Tibial nerve (tissue), 4 donors: ENCODE measurements around the gene TSFM.

ENCODE experiments used
- EP300 ChIP-seq, 2 donors: sonication (generic); formaldehyde crosslinking; IDR thresholded peaks; one replicate each; pipeline ENCODE4 v1.6.1; 2017; ENCODE audit warnings: antibody characterized with exemption in 2 of 2, mild to moderate bottlenecking in 1 of 2
- POLR2A ChIP-seq, 2 donors: fragments of 450-650 bp; IDR thresholded peaks; one replicate each; pipeline ENCODE4 v1.6.1; 2017; ENCODE audit warnings: antibody characterized with exemption in 2 of 2, mild to moderate bottlenecking in 2 of 2, moderate library complexity in 2 of 2
- TF ChIP-seq, protein P1 (sequence below), 5 experiments: fragments of 200-600 bp in 3 of 5; fragments of 450-650 bp in 2 of 5; sonication (generic) in 3 of 5; IDR thresholded peaks; one replicate each; pipeline ENCODE4 v1.5.1; 2016 to 2019; ENCODE audit warnings: antibody characterized with exemption in 5 of 5, mild to moderate bottlenecking in 3 of 5, moderate library complexity in 2 of 5

DNA sequence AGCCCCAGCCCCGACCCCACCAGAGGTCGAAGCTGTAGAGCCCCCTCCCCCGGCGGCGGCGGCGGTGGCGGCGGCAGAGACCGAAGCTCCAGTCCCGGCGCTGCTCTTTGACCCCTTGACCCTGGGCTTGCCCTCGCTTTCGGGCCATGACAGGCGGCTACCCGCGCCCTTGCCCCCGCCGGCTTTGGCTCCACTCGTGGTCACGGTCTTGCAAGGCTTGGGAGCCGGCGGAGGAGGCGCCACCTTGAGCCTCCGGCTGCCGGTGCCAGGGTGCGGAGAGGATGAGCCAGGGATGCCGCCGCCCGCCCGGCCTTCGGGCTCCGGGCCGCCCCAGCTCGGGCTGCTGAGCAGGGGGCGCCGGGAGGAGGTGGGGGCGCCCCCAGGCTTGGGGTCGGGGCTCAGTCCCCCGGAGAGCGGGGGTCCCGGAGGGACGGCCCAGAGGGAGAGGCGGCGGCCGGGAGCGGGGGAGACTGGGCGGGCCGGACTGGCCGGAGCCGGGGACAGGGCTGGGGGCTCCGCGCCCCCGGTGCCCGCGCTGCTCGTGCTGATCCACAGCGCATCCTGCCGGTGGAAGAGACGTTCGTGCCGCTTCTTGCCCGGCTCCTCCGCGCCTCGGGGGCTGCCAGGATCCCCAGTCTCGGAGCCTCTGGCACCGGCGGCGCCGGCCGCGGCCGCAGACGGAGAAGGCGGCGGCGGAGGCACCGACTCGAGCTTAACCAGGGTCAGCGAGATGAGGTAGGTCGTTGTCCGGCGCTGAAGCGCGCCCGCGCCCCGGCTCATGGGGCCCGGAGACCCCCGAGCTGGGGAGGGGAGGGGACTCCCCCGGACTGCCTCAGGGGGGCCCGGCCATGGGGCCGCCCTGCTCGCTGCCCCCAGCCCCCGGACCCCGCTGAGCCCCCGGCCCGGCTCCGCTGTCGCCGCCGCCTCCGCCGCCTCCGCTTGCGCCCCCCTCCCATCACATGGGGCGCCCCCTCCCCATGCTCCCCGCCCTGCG lies 44.8 kb upstream of the TSFM start:
- TF ChIP-seq, protein P1, sequence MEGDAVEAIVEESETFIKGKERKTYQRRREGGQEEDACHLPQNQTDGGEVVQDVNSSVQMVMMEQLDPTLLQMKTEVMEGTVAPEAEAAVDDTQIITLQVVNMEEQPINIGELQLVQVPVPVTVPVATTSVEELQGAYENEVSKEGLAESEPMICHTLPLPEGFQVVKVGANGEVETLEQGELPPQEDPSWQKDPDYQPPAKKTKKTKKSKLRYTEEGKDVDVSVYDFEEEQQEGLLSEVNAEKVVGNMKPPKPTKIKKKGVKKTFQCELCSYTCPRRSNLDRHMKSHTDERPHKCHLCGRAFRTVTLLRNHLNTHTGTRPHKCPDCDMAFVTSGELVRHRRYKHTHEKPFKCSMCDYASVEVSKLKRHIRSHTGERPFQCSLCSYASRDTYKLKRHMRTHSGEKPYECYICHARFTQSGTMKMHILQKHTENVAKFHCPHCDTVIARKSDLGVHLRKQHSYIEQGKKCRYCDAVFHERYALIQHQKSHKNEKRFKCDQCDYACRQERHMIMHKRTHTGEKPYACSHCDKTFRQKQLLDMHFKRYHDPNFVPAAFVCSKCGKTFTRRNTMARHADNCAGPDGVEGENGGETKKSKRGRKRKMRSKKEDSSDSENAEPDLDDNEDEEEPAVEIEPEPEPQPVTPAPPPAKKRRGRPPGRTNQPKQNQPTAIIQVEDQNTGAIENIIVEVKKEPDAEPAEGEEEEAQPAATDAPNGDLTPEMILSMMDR (IDR thresholded peaks at IDR 0.05), result peak in 2 of 5 experiments; percentile 13 to 30
- TF ChIP-seq POLR2A (IDR thresholded peaks at IDR 0.05) (no peak), EP300 (IDR thresholded peaks at IDR 0.05) (no peak)
